NCI-H1930 (cell line): ENCODE results near the gene TWNK.
"Not testable (repeated sequence)": the region's sequence is repeated elsewhere in the genome, so short reads cannot be mapped to it uniquely, and the experiment has no call there.

Experiments
- DNase-seq, 2 experiments: peaks; one replicate each; lab custom pipeline; 2025; lab: John Stamatoyannopoulos, UW

Gene TWNK

GRCh38 chr10:100972904-100973535, 14.3 kb upstream of the TWNK start:
- no peak for DNase-seq

DNA sequence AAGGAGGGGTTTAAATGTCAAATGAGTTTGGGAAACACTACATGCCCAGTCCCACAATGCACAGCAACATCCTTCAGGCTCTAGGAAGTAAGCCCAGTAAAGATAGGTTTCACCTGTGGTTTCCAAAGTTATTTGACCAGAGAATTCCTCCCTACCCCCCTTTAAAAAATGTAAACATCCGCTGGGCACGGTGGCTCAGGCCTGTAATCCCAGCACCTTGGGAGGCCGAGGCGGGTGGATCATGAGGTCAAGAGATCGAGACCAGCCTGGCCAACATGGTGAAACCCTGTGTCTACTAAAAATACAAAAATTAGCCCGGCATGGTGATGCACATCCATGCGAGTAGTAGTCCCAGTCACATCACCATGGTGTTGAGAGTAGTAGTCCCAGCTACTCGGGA, 11.9 kb upstream of the TWNK start:
- DNase-seq, result not testable (repeated sequence)

GRCh38 chr10:100976906-100977305, 10.4 kb upstream of the TWNK start:
- DNase-seq, result no peak

DNA sequence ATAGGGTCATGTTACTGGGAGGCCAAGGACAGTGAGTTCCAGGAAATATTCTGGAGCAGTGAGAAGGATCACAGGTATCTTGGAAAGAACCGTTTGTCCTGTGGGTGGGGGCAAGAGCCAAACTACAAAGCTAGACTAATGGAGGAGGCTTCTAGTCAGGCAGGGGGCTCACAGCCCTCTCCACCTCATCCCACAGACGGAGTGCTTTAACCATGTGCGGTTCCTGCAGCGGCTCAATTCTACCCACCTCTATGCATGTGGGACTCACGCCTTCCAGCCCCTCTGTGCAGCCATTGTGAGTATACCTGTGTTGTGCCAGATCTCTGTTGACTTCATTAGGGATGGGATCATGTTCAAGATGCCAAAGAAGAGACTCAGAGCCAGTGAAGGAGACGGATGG, 9.9 kb upstream of the TWNK start:
- no peak for DNase-seq

DNA sequence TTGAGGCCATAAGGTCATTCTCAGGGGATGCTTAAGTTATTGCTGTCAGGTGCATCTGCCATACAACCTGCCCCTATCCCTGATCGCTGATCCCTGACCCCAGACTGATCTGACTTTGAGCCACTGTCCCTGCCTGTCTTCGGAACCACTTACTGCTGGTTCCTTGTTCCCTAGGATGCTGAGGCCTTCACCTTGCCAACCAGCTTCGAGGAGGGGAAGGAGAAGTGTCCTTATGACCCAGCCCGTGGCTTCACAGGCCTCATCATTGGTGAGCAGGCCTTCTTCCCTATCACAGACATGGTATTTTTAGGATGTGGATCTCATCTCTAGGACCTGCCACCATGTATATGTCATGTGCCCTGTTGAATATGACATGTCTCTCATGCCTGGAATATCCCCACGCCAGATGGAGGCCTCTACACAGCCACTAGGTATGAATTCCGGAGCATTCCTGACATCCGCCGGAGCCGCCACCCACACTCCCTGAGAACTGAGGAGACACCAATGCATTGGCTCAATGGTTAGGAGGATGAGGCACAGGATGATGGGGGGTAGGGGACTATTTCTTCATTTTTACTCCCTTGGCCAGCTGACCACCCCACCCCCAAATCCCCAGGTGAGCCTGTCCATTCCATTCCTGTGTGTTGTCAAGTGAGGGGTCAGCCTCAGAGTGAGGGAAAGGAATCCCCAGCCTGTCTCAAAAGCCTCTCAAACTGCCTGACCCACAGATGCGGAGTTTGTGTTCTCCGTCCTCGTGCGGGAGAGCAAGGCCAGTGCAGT, 9.0 kb upstream of the TWNK start:
- no peak for DNase-seq

DNA sequence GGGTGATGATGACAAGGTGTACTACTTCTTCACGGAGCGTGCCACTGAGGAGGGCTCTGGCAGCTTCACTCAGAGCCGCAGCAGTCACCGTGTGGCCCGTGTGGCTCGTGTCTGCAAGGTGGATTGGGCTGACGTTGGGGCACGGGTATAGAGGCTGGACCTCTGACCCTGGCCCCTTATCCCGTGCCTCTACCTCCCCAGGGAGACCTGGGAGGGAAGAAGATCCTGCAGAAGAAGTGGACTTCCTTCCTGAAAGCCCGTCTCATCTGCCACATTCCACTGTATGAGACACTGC, 8.5 kb upstream of the TWNK start:
- no peak for DNase-seq

- no peak for DNase-seq
Measured at GRCh38 chr10:100979791-100980272, 7.5 kb upstream of the TWNK start.

GRCh38 chr10:100980311-100980710, 7.0 kb upstream of the TWNK start:
- DNase-seq, result no peak

DNA sequence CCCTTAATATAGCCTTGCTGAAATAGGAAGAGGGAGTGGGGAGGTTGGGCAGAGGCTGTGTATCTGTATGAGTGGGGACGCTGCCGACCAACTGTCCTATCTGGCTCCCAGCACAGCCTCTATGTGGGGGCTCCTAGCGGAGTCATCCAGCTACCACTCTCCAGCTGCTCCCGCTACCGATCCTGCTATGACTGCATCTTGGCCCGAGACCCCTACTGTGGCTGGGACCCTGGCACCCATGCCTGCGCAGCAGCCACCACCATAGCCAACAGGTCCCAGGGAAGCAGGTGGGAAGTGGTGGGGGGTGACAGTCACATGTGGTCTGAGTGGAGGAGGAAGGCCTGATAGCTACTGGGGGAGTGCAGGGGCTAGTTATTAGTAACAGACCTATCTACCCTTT, 6.6 kb upstream of the TWNK start:
- DNase-seq, result no peak

GRCh38 chr10:100981178-100981772, 6.1 kb upstream of the TWNK start:
- no peak for DNase-seq

DNA sequence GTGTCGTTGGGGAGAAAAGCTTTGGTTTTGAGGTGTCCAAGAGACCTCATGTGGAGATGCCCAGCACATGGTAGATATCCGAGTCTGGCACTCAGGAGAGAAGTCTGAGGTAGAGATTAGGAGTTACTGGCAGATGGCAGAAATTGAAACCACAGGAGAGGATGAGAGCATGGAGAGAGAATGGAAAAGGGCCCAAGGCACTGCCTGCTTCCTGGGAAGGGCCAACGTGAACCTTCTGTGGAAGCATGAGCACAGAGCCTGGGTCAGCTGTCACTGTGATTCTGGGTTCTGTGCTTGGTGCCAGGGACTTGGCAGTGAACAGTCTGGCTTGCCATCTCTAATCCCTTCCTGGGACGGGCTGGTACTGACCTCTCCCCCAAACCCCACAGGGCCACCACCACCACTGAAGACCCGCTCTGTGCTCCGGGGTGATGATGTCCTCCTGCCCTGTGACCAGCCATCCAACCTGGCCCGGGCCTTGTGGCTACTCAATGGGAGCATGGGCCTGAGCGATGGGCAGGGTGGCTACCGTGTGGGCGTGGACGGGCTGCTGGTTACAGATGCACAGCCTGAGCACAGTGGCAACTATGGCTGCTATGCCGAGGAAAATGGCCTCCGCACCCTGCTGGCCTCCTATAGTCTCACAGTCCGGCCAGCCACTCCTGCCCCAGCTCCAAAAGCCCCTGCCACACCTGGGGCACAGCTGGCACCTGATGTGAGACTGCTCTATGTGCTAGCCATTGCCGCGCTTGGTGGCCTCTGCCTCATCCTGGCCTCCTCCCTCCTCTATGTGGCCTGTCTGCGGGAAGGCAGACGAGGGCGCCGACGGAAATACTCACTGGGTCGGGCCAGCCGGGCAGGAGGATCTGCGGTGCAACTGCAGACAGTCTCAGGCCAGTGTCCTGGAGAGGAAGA, 4.2 kb upstream of the TWNK start:
- no peak for DNase-seq

GRCh38 chr10:100983868-100984671, 3.3 kb upstream of the TWNK start:
- no peak for DNase-seq

DNA sequence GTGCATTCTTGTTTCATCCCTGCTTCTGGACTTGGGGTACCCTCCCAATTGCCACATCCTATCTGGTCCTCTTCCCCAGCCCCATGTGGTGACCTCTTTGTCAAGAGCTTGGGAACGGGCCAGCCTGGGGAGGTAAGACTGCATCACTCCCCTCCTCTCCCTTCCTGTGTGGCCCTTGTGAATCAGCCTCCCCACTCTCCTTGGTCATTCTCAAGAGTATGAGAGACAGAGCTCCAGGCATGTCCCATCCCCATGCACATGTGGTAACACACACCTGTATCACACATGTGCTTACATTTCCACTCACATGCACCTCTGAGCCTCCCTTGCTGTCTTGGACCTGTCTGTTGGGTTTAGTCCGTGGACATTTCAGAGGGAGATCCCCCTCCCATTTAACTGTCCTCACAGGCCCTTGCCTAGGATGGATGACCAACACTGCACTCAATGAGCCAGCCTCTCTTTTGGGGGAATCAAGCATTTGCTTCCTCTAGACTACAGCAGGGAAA, 2.6 kb upstream of the TWNK start:
- DNase-seq, result no peak

- DNase-seq, result no peak
Measured at GRCh38 chr10:100985336-100985735, 2.0 kb upstream of the TWNK start.

DNA sequence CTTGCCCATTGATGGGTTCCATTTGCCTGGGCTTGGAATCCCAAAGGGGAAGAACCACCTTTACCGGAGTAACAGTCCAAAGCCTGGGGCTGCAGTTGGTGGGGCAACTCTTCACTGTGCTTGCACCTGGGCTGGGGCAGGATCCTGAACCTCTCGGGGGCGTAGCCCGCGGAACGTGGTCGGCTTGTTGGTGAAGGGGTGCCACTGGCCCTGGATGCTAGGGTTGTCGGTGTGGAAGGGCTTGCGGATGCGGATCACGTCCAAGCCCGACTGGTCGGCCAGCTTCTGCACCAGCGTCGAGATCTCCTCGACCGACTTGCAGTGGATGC, 756 bp upstream of the TWNK start:
- no peak for DNase-seq

DNA sequence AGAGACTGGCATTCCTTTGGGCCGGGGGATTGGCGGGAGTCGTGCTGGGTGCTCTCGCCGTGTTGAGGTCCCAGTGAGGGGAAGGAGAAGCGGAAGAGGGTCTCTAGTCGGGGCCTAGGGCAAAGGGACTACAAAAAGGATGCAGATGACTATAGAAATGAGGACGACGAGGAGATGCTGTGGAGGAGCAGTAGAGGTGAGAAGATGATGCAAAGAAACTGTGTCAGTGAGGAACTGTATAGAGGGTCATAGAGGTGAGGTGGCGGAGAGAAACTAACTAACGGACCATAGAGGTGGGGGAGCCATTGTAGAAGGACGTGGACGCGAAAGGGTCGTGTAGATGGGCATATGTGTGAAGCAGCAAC, 324 bp downstream of the TWNK start:
- DNase-seq, result no peak

GRCh38 chr10:100988166-100988565, 823 bp downstream of the TWNK start:
- no peak for DNase-seq

GRCh38 chr10:100989088-100989487, 1.7 kb downstream of the TWNK start:
- no peak for DNase-seq

DNA sequence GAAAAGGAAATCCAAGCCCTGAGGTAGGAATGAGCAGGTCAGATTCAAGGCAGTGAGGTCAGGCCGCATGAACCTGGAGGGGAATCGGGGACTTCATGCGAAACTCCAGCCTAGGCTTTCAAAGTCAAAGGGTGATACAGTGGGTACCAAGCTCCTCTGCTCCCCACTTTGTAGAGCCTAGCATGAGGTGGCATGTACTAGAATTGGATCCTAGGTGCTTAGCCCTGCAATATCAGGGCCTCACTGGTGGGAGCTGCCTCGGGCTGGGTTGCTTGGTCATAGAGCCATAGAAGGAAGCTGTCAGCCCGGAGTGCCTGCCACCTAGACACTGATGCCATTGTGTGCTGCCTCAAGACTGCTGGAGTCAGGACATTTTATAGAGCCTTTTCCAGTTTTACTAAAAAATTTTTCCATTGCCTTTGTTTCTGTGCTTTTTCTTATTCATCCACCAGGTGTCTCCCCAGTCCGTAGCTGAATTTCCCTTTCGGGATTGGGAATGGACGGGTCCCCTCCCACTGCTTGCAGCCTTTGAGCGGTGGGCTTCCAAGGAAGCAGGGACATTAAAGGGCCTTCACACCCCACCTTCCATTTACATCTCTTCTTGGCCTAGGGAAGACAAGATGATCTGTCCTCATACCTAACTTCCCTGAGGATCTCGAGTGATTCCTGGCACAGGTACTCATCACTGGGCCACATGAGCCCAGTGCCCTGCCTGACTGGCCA, 6.8 kb downstream of the TWNK start:
- DNase-seq, result no peak

- DNase-seq, result no peak
Measured at GRCh38 chr10:100995181-100995580, 7.8 kb downstream of the TWNK start.
